NK-92 (cell line): ENCODE data around the gene GH2.
"Not testable (repeated sequence)": the region's sequence is repeated elsewhere in the genome, so short reads cannot be mapped to it uniquely, and the experiment has no call there.

Source experiments
- DNase-seq: peaks from one replicate; lab custom pipeline; 2025; ENCODE audit not compliant: unreplicated experiment; lab: John Stamatoyannopoulos, UW

GH2 gene

GRCh38 chr17:63911657-63912100, 29.9 kb upstream of the GH2 start:
- DNase-seq: no peak

GRCh38 chr17:63911041-63911635, 29.4 kb upstream of the GH2 start, which contains the start of gene CSHL1:
Gene CSHL1 (minus strand): TSS chr17:63911258. CDS start chr17:63911196, 62 bp downstream.
- DNase-seq: no peak

- DNase-seq: no peak
Observed at GRCh38 chr17:63910096-63910495, 28.4 kb upstream of the GH2 start.

GRCh38 chr17:63909586-63909985, 27.8 kb upstream of the GH2 start:
- DNase-seq: not testable (repeated sequence)

GRCh38 chr17:63907161-63907778, 25.5 kb upstream of the GH2 start:
- DNase-seq: not testable (repeated sequence)

- not testable (repeated sequence) for DNase-seq
Observed at GRCh38 chr17:63904796-63905195, 23.1 kb upstream of the GH2 start.

GRCh38 chr17:63903787-63904201, 22.1 kb upstream of the GH2 start:
- DNase-seq: not testable (repeated sequence)

GRCh38 chr17:63901971-63902370, 20.2 kb upstream of the GH2 start:
- DNase-seq: not testable (repeated sequence)

- not testable (repeated sequence) for DNase-seq
Observed at GRCh38 chr17:63898899-63899798, 17.4 kb upstream of the GH2 start.

GRCh38 chr17:63896524-63897354, 15.0 kb upstream of the GH2 start, which contains the start of gene CSH1:
Gene CSH1 (minus strand): TSS chr17:63896574. CDS start chr17:63896511, 63 bp downstream.
- not testable (repeated sequence) for DNase-seq

- DNase-seq: not testable (repeated sequence)
Observed at GRCh38 chr17:63894821-63895220, 13.1 kb upstream of the GH2 start.

- DNase-seq: not testable (repeated sequence)
Observed at GRCh38 chr17:63894021-63894420, 12.3 kb upstream of the GH2 start.

- DNase-seq: not testable (repeated sequence)
Observed at GRCh38 chr17:63892316-63893037, 10.7 kb upstream of the GH2 start.

- not testable (repeated sequence) for DNase-seq
Observed at GRCh38 chr17:63889026-63889848, 7.5 kb upstream of the GH2 start.

- not testable (repeated sequence) for DNase-seq
Observed at GRCh38 chr17:63885119-63885518, 3.4 kb upstream of the GH2 start.

- not testable (repeated sequence) for DNase-seq
Observed at GRCh38 chr17:63882626-63883126, 932 bp upstream of the GH2 start.

GRCh38 chr17:63881337-63881736, 407 bp downstream of the GH2 start:
- DNase-seq: not testable (repeated sequence)

- no peak for DNase-seq
Observed at GRCh38 chr17:63880706-63881105, 1.0 kb downstream of the GH2 start.

- DNase-seq: not testable (repeated sequence)
Observed at GRCh38 chr17:63878413-63878812, 3.3 kb downstream of the GH2 start.
